ENCODE results near the gene EBF4.
"Not testable (repeated sequence)": the region's sequence is repeated elsewhere in the genome, so short reads cannot be mapped to it uniquely, and the experiment has no call there.

EBF4 gene

DNA sequence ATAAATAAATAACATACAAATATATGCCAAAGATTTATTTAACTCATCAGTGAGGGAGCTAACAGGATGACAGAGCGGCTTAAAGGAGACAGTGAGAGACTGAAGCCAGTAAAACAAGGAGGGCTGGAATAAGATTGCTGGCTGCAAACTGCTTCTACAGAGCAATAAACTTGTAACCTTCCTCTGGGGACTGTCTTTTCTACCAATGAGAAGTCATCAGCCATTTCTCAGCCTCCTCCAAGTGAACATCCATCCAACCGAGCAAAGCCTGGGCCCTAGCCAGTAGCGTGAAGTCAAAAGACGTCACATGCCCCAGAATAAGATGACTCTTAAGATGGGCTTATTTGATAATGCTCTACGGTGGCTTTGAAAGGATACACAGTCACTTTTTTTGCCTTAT is 65.4 kb downstream of the EBF4 start:
- no peak for DNase-seq (ENCODE audit: low read depth)

DNA sequence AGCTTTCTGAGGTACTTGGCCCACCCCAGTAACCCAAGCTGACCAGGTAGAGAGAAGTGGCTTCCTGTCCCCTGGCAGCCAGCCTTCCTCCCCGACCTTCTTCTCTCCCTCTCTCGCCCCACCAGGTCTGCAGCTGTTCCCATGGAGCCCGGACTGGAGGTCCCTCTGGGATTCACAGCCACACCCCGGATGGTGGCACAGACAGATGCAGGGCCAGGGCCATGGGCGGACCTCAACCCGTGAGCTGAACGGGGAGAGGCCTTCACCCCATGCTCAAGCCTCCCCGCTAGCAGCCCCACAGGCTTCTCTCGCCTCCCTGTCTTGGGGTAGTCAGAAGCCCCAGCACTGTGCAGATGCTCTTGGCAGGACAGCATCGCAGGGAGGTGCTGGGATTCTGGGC is 66.6 kb downstream of the EBF4 start:
- DNase-seq (ENCODE audit: low read depth), result no peak

DNA sequence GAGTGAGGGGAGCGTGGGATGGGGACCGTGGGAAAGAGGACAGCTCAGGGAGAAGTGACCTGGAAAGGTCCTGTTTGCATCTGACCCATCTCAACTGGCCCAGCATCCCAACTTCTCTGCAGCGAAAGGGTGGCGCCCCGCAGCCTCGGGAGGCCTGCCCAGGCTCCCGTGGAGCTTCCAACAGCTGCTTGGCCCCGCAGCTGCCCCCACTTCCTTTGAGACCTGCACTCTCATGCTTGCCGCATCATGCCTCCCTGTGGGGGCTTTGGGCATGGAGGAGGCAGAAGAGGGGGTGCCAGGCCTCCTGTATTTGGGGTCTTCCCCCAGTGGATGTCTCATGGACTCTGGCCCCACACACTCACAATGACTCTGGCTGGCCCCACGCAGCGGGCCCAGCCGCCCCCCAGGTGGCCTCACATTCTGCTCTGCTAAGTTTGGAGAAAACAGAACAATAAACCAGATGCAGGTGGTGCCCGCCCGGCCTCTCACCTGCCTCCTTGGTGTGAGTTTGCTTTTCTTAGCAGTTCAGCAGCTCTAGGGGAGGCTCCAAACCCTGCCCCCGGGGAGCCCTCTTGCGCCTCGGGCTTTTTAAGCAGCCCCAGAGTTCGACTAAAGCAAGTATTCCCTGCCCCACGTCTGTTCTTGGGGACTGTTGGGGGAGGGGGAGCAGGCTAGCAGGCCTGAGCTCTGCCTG is 67.2 kb downstream of the EBF4 start:
- DNase-seq (ENCODE audit: low read depth), result no peak

DNA sequence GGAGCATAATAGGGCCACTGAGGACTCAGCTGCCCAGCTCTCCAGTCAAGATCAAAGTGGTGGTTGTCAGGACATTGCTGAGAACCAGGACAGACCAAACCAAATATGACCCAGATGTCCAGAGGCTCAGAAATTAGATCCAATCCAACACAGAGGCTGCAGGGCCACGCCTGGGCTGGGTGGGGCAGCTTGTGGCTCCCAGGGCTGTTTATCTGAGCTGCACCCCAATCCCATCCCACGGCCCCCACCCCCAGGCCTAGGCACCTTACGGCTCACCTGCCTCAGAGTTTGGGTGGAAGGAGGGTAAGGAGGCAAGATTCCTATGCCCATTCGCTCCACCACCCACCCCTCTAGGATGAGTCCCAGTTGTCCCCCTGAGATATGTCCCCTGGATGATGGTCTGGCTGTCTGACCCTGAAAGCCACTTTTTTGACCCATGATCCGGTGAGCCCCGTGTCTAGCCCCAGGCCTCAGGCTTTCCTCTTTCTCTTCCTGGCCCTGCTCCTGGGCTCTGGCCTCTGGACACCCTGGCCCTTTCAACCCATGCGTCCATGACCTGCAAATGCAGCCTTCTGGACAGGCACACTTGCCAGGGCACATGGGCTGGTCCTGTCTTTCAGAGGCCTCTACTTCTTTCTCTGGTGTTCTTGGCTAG is 67.8 kb downstream of the EBF4 start:
- no peak for DNase-seq (ENCODE audit: low read depth)

DNA sequence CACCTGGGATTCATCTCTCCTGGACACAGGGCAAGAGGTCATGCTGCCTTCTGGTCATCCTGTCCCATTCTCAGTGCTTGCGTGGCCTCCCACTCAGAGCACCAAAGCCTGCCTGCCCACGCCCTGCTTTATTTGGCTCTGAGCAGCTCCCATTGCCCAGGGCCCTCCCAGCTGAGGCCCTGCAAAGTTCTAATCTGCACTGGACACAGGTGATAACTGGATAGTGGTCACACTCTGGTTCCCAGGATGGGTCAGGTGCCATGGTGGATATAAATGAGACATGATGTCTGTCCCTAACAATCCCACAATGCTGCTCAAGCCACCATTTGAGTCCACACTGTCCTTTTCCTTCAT is 68.3 kb downstream of the EBF4 start:
- DNase-seq (ENCODE audit: low read depth), result no peak

DNA sequence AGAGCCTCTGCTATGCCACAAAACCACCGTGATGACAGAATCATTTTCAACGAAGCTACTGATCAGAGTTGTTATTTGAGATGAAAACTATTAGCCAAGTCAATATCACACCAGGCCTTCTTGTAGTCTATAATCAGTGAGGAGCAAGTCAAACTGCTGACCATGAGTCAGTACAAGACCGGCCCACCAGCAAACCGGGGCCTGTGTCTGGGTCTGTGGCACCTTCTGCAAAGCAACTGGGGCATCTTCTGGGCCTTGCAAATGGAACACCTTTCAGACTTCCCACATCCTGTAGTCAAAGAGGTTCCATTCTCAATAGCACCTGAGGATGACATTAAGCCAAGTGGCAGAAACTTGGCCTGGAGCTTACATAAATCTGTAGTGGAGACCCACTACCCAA is 69.3 kb downstream of the EBF4 start:
- DNase-seq (ENCODE audit: low read depth), result no peak

DNA sequence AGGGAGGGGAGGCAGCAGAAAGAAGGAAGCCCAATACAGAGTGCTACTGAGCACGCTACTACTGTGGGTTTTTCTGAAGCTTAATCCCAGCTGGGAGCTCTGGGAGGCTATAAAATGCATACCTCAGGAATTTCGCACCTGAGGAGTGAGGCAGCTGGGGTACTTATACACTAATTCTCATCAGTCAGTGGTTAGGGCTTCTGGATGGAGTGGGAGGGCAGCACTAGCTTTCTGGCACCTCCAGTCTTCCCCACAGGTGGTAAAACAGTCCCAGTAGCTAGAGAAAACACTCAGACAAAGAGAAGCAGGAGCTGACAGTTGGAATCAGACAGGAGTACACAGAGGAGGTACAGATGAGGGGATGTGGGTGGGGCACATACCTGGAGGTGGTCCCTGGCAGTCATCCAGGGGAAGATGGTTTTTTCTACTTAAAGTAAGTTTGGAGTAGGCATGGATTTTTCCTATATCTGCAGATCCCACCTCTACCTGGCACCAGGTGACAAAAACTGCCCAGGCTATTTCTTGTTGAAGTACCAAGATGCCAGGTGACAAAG is 70.1 kb downstream of the EBF4 start:
- DNase-seq (ENCODE audit: low read depth), result no peak

DNA sequence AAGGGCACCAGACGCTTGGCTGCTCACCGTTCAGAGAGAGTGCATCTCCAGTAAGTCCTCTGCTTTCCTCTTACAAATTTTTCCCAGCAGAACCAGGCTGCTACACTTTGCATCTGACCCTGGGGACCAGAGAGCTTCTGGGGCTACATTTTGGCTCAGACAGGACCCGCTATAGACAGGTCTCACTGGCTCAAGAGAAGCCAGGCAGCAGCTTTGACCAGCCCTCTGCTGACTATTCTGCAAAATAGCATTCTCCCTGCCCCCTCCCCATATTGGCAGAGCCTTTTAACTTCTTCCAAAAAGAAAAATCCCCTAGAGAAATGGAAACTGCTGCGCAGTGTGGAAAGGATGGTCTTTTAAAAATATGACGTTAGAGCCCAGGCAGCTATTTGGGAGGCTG is 70.6 kb downstream of the EBF4 start:
- DNase-seq (ENCODE audit: low read depth), result no peak

DNA sequence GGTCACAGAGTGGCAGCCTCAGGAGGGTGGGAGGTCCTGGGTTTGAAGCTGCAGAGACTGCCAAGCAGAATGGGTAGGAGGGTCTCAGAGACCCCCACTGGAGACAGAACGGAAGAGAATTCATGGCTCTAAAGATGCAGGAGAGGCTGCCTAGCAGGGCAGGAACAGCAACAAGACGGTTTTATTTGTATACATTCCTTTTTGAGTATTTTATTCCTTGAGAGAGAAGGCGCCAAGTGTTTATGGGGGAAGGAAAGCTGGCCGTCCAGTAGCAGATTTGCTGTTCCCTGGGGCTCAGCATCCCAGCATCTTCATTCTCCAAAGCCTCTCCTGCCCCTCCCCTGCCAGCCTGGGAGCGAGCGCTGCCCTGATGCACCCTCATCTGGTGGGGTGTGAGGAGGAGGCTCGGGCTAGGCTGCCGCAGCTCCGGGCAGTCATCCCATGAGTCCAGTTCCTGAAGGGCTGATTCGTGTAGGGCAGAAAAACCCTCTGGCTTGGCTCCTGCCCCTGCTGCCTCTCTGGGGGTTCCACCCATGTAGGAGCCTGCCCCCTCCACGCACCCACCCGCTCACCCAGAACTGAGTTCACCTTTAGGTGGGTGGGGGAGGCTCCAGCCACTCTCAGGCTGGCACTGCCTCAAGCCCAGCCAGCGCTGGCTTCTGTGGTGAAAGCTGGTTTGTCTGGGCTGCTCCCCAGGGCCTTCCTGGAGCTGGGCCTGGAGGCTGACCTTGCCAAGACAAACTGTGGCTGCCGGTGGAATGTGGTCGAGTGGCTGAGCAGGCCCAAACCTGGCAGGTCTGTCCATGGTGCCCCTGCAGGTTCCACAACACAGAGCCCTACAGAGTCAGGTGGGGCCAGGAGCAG is 75.4 kb downstream of the EBF4 start:
- no peak for DNase-seq (ENCODE audit: low read depth)

DNA sequence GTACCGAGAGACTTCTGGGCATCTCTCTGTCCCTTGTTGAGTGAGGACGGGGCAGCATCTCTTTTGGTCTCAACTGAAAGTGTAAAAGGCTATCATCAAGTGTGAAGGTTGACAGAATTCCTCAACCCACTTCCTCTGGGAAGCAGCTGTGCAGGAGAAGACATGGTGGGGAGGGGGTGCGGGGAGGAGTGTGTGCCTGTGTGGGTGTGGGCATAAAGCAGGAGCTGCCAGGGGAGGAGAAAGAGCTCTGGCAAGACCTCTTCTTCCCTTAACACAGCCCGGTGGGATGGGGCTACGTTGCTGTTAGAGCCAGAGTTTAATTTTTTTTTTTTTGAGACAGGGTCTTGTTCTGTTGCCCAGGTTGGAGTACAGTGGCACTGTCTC is 76.0 kb downstream of the EBF4 start:
- no peak for DNase-seq (ENCODE audit: low read depth)

DNA sequence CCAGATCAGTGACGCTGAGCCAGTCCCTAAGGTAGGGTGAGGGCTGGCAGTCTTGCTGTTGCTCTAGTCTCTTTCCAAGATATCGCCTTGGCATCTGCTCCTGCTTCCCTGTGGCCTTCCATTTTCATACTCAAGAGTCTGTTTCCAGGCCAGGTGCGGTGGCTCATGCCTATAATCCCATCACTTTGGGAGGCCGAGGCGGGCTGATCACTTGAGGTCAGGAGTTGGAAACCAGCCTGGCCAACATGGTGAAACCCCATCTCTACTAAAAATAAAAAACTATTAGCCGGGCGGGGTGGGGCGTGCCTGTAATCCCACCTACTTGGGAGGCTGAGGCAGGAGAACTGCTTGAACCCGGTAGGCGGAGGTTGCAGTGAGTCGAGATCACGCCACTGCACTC is 77.5 kb downstream of the EBF4 start:
- DNase-seq (ENCODE audit: low read depth), result not testable (repeated sequence)

DNA sequence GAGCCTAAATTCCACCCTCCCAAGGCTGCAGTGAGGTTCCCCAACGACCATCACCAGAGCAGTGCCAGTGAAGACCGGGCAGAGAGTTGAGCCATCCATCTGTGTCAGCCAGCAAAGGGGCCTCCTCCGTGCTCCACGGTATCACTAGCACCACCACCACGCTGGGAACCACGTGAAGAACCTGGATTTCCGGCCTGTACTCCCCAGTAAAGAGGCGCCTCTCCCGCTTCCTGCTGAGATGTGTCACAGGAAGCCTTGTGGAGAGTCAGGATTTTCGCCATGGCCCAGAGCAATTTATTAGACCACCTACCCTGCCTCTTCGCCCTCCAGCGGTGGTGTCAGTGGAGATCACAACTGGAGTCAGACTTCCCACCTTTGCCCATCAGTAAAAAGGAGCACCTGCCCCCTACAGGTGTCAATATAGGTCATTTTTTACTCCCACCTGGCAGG is 79.1 kb downstream of the EBF4 start:
- DNase-seq (ENCODE audit: low read depth), result no peak

DNA sequence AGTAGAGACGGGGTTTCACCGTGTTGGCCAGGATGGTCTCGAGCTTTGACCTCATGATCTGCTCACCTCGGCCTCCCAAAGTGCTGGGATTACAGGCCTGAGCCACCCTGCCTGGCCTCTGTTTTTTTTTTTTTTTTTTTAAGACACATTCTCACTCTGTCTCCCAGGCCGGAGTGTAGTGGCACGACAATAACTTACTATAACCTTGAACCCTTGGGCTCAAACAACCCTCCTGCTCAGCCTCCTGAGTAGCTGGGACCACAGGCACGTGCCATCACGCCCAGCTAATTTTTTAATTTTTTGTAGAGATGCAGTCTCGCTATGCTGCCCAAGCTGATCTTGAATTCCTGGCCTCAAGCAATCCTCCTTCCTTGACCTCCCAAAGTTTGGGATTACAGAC is 81.2 kb downstream of the EBF4 start:
- no peak for DNase-seq (ENCODE audit: low read depth)

DNA sequence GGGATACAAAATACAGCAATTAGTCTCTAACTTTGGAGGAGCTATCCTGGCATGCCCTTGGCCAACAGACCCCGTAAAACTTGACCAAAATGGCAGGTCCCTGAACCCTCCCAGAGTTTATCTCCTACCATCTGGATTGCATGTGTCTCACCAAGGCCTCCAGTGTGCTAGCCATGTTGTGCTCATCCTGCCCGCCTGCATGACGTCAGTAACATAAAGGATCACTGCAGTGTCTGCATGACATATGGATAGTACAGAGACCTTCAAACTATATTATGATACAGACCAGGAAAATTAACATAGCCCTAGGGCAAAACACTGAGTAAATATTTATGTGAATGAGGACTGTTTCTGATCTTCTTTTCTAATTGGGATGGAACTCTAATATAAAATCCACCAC is 82.6 kb downstream of the EBF4 start:
- no peak for DNase-seq (ENCODE audit: low read depth)

DNA sequence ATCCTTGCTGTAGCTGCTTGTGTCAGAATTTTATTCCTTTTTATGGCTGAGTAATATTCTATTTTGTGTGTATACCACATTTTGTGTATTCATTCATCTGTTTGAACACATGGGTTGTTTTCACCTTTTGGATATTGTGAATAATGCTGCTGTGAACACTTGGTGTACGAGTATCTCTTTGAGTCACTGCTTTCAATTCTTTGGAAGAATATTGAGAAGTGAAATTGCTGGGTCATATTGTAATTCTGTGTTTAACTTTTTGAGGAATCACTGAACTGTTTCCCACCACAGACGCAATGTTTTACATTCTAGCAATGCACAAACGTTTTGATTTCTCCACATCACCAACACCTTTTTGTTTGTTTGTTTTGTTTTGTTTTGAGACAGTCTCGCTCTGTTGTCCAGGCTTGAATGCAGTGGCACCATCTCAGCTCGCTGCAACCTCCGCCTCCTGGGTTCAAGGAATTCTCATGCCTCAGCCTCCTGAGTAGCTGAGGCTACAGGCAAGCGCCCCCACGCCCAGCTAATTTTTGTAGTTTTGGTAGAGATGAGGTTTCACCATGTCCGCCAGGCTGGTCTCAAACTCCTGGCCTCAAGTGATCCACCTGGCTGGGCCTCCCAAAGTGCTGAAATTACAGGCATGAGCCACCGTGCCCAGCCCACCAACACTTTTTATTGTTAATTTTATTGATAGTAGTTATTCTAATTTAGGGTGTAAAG is 86.2 kb downstream of the EBF4 start:
- no peak for DNase-seq (ENCODE audit: low read depth)

DNA sequence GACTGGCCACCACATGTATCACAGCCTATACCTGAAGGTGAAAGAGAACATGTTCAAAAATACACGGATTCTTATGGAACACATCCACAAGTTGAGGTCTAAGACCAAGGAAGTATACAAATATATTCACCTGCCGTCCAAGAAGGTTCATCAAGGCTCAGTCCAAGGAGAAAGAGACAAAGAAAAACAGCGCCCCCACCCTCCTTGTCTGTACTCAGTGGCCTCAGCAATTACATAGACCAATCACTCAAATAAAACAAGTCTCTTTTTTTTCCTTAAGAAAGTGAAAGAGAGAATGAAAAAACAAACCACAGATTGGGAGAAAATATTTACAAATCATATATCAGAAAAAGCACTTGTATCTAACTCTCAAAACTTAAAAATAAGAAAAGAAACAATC is 88.4 kb downstream of the EBF4 start:
- DNase-seq (ENCODE audit: low read depth), result no peak

DNA sequence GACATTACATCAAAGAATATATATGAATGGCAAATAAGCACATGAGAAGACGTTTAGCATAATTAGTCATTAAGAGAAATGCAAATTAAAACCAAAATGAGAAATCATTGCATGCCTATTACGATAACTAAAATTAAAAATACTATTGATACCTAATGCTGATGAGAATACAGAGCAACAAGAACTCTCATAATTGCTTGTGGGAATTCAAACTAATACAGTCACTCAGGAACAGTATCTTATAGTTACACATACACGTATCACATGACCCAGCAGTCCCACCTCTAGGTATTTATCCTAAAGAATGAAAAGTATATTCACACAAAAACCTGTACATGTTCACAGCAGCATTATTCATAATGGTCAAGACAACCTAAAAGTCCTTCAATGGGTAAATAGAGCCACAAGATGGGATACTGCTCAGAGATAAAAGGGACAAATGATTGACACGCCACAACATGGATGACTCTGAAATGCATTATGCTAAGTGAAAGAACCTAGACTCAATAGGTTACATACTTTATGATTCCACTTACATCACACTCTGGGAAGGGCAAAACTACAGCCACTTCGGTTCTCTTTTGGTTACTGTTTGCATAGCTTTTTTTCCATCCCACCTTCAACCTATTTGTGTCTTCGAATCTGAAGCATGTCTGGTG is 91.5 kb downstream of the EBF4 start:
- DNase-seq (ENCODE audit: low read depth), result no peak

DNA sequence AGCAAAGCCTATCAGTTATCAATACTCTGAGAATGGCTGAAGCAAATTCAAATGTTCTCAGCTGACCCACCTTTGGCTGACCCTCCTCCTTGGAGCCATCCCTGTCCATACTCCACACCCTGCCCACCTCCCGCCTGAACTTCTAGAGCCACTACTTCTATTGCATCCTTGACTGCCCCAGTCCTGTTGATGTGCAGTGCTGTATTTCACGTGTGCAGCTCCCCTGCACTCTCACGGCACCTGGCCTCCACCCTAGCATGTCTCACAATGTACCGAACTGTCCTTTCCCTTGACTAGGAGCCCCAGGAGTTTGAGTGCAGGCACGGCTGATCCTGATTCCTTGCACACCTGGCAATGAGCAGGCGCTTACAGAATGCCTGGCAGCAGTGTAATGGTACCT is 100.9 kb downstream of the EBF4 start:
- DNase-seq (ENCODE audit: low read depth), result no peak

DNA sequence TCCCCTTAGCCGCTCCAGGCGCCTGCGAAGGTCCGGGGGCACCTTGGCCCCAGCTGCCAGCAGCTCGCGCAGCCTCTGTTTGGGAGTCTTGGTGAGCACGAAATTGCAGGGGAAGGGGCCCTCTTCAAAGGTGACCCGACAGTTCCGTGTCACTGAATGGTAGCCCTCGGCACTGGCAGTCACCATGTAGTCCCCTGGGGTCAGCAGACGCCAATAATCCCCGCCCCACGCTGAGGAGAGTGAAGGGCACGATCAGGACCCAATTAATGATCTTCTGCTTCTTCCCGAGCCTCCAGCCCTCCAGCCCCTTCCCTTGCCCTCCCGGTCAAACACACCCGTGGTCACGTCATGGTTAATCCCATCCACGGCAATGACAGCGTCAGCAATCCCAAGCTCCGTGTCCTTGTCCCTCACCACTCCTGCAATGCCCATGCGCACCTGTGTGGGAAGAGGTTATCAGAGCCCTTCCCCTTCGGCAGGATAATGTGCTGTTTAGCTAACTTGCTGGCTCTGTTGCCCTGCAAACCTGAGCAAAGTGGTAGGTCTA is 101.7 kb downstream of the EBF4 start:
- DNase-seq (ENCODE audit: low read depth), result no peak

DNA sequence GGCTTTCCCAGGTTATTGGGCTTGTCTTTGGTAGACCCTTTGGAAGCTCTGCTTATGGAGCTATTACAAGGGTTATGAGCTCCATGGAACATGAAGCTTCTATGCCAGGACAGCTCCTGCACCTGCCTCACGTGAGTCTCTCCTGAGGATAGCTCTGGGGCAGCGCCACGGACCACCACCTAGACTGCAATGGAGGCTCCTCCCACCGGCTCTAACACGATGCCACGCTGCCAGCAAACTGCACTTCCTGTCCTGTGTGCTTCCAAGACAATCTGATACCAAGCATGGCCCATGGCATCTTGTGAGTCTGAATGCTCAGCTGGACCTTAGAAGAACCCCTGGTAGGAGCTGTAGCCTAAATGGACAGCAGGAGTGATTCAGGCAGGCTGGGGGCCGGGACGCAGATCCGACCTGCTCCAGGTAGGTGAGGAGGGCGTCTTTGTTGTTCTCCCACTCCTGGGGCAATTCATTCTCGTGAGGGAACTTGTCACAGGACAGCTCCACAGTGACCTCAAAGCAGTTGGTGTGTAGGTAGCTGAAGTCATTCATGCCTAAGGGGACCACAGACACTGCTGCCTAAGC is 102.4 kb downstream of the EBF4 start:
- DNase-seq (ENCODE audit: low read depth), result no peak

DNA sequence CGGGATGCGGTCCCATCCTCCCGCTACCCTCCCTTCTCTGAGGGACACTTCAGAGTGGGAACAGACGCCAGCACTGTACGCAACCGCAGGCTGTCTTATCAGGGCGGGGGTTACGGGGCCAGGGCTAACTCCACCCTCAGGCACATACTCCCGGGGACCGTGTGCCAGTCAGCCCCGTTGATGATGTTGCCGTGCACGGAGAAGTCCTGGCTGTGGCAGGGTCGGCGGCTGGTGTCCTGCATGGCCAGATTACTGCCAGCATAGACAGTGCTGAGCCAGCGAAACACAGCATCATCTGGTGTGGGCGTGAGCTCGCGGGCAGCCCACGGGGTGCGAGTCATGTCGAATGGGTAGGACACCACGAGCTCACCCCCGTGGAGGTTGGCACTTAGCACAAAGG is 102.9 kb downstream of the EBF4 start:
- DNase-seq (ENCODE audit: low read depth), result no peak

All from stimulated activated CD4-positive, alpha-beta T cell treated with anti-CD3 and anti-CD28 coated beads, Interleukin-2, amount 100 ng/mL, for 4 hours (primary cell).